ENCODE results near the gene MED13. TPM values are rescaled to one million over a fixed set of nuclear protein-coding genes. Genes with fewer than 3 reads are reported as not detected.

The MED13 gene
- total RNA-seq, 4 donors from 2014 or later: 34.5 to 64.9 (median 52.0) TPM

DNA sequence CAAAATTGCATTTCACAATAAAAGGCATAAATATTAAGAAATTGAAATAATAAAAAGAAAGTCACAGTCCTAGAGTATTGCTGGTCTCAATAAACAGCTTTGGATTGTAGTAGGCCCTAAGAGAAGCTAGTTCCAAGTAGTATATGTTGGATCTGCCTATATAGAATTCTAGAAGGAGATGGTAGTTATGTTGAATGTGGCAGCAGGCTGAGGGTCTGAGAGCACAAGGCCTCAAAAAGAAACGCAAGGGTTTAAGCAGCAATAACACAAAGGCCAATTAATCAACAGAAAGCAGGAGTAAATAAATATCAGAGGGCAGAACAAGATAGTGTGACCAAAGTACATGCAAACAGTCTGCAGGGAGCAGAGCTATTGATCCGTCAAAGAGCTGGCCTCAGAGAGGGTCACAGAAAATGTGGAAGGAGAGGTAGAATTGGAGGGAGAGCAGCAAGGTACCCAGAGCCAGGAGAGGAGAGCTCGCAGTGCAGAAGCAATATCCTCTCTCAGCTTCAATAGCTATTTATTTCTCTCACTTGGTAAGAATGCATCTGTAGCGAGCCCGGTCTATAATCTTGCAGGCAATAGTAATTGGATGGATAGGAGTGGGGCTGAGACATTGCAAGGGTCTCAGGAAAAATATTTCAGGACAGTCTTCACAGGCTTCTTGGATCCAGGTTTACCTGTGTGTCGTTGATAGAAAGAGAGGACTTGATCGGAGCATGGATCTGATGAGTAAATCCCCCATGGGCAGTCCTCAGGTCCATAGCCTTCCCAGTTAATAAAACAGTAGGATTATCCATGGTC is 25.1 kb upstream of the MED13 start:
- H3K27me3 ChIP-seq: no peaks in the 10 kb centered on the region
- no peak for ATAC-seq
- H3K4me1 ChIP-seq: peaks cover 0 to 6% (median 0%) of the 10 kb centered on the region in 3 donors
- H3K4me3 ChIP-seq: no peak overlapping the region
- TF ChIP-seq CTCF (IDR thresholded peaks at IDR 0.05) (no peak), EP300 (IDR thresholded peaks at IDR 0.05) (no peak), POLR2A (IDR thresholded peaks at IDR 0.05) (no peak)
- H3K36me3 ChIP-seq: no peaks in the 10 kb centered on the region
- WGBS, 2 donors (ENCODE audit: low coverage in 1 of 2): 81 to 87% methylated on average over 7 of the region's 7 CpGs
- no peak overlapping the region for H3K27ac ChIP-seq
- H3K9me3 ChIP-seq: no peaks in the 10 kb centered on the region

DNA sequence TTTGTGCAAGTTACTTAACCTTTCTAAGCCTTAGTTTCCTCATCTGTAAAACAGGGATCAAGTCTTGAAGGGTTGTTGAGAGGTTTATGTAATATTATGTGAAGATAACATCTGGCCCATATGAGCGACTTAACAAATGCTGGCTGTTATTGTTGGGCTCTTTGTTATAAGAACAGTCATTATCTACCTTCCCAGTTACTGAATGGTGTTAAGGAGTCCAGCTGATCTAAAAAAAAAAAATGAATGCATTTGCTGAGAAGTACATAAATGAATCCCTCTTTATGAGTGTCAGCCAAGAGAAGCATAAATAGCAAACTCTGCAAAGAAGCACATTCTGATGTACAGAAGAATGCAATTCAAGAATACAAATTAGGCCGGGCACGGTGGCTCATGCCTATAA is 24.3 kb upstream of the MED13 start:
- Histone ChIP-seq H3K27me3 (no peaks in the 10 kb centered on the region), H3K27ac (no peak overlapping the region), H3K36me3 (no peaks in the 10 kb centered on the region), H3K9me3 (no peaks in the 10 kb centered on the region), H3K4me3 (no peak overlapping the region), H3K4me1 (peaks cover 0 to 6% (median 0%) of the 10 kb centered on the region in 3 donors)
- ATAC-seq: no peak
- TF ChIP-seq POLR2AphosphoS5 (IDR thresholded peaks at IDR 0.05) (no peak), POLR2A (IDR thresholded peaks at IDR 0.05) (no peak), CTCF (IDR thresholded peaks at IDR 0.05) (no peak), EP300 (IDR thresholded peaks at IDR 0.05) (no peak)
- 90% methylated on average over 3 of the region's 3 CpGs; no CpG with 5 or more reads in 1 of the 2 donors for WGBS, 2 donors (ENCODE audit: low coverage in 1 of 2)

GRCh38 chr17:62086737-62087136 is 21.7 kb upstream of the MED13 start:
- Histone ChIP-seq H3K27ac (no peak overlapping the region), H3K4me1 (no peaks in the 10 kb centered on the region), H3K4me3 (no peak overlapping the region), H3K27me3 (peaks cover 6% of the 10 kb centered on the region), H3K9me3 (no peaks in the 10 kb centered on the region), H3K36me3 (no peaks in the 10 kb centered on the region)
- no peak for ATAC-seq
- TF ChIP-seq EP300 (IDR thresholded peaks at IDR 0.05): no peak
- no peak for TF ChIP-seq CTCF (IDR thresholded peaks at IDR 0.05)
- TF ChIP-seq POLR2AphosphoS5 (IDR thresholded peaks at IDR 0.05): no peak
- TF ChIP-seq POLR2A (IDR thresholded peaks at IDR 0.05): no peak
- 94 to 100% methylated on average over 2 of the region's 2 CpGs for WGBS, 2 donors (ENCODE audit: low coverage in 1 of 2)

GRCh38 chr17:62085511-62086408 is 20.7 kb upstream of the MED13 start:
- ATAC-seq: no peak
- no peak overlapping the region for H3K27ac ChIP-seq
- no peak overlapping the region for H3K4me3 ChIP-seq
- no peaks in the 10 kb centered on the region for H3K9me3 ChIP-seq
- no peak for TF ChIP-seq CTCF (IDR thresholded peaks at IDR 0.05)
- no peak for TF ChIP-seq POLR2AphosphoS5 (IDR thresholded peaks at IDR 0.05)
- TF ChIP-seq EP300 (IDR thresholded peaks at IDR 0.05): no peak
- no peak for TF ChIP-seq POLR2A (IDR thresholded peaks at IDR 0.05)
- 65 to 81% methylated on average over 3 to 7 of the region's 7 CpGs for WGBS, 2 donors (ENCODE audit: low coverage in 1 of 2)
- H3K36me3 ChIP-seq: no peaks in the 10 kb centered on the region
- H3K4me1 ChIP-seq: no peaks in the 10 kb centered on the region
- H3K27me3 ChIP-seq: peaks cover 6% of the 10 kb centered on the region

Measured in gastroesophageal sphincter (tissue), 4 donors.